ENCODE results near the gene BRI3BP.

Gene BRI3BP

DNA sequence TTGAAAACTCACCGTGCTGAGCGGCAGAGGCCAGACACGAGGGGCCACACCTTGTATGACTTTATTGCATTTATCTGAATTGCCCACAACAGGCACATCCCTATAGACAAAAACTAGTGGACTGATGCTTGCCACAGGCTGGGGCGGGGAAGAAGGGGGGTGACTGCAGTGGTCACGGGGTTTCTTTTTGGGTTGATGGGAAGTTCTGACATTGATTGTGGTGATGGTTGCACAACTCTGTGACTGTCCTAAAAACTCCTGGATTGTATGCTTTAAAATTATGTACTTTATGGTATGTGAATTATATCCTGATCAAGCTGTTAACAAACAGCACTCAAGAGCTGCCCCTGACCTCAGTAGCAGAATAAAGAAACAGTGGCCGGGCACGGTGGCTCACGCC is 30.2 kb upstream of the BRI3BP start:
- Histone ChIP-seq H3K4me3 (replicated peaks; ENCODE audit: insufficient read depth, low read length) (no peak overlapping the region), H3K27me3 (ENCODE audit: insufficient read depth, poor library complexity, severe bottlenecking) (no peaks in the 10 kb centered on the region), H3K27ac (replicated peaks) (no peak overlapping the region)
- no peak for DNase-seq (ENCODE audit: low read depth in 1 of 2, low spot score in 1 of 2)
- TF ChIP-seq POLR2AphosphoS5 (IDR thresholded peaks at IDR 0.05; ENCODE audit: low read depth) (no peak), SPI1 (IDR thresholded peaks at IDR 0.05; ENCODE audit: borderline replicate concordance, low read depth) (no peak), GABPA (IDR thresholded peaks at IDR 0.05; ENCODE audit: low read depth) (no peak)
- TF ChIP-seq, protein P1, sequence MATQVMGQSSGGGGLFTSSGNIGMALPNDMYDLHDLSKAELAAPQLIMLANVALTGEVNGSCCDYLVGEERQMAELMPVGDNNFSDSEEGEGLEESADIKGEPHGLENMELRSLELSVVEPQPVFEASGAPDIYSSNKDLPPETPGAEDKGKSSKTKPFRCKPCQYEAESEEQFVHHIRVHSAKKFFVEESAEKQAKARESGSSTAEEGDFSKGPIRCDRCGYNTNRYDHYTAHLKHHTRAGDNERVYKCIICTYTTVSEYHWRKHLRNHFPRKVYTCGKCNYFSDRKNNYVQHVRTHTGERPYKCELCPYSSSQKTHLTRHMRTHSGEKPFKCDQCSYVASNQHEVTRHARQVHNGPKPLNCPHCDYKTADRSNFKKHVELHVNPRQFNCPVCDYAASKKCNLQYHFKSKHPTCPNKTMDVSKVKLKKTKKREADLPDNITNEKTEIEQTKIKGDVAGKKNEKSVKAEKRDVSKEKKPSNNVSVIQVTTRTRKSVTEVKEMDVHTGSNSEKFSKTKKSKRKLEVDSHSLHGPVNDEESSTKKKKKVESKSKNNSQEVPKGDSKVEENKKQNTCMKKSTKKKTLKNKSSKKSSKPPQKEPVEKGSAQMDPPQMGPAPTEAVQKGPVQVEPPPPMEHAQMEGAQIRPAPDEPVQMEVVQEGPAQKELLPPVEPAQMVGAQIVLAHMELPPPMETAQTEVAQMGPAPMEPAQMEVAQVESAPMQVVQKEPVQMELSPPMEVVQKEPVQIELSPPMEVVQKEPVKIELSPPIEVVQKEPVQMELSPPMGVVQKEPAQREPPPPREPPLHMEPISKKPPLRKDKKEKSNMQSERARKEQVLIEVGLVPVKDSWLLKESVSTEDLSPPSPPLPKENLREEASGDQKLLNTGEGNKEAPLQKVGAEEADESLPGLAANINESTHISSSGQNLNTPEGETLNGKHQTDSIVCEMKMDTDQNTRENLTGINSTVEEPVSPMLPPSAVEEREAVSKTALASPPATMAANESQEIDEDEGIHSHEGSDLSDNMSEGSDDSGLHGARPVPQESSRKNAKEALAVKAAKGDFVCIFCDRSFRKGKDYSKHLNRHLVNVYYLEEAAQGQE (IDR thresholded peaks at IDR 0.05; ENCODE audit: insufficient replicate concordance, low read depth), result no peak
- TF ChIP-seq, protein P2, sequence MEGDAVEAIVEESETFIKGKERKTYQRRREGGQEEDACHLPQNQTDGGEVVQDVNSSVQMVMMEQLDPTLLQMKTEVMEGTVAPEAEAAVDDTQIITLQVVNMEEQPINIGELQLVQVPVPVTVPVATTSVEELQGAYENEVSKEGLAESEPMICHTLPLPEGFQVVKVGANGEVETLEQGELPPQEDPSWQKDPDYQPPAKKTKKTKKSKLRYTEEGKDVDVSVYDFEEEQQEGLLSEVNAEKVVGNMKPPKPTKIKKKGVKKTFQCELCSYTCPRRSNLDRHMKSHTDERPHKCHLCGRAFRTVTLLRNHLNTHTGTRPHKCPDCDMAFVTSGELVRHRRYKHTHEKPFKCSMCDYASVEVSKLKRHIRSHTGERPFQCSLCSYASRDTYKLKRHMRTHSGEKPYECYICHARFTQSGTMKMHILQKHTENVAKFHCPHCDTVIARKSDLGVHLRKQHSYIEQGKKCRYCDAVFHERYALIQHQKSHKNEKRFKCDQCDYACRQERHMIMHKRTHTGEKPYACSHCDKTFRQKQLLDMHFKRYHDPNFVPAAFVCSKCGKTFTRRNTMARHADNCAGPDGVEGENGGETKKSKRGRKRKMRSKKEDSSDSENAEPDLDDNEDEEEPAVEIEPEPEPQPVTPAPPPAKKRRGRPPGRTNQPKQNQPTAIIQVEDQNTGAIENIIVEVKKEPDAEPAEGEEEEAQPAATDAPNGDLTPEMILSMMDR (IDR thresholded peaks at IDR 0.05; ENCODE audit: insufficient read depth, low read length), result no peak

DNA sequence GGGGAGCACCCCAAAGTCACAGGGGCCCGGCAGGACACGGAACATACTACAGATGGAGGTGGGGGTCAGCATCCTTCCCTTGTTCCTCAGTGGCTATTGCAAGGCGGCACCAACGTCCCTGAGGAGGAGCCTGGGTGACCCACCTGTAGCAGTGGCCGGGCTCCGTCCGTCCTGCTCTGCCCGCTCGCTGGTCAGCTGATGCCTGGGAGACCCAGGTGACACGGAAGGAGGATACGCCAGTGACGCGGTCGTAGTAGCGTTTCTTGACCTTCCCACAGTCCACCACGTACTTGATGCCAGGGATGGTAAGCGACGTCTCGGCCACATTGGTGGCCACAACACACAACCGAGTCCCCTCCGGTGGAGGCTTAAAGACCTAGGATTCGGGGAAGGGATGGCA is 29.2 kb upstream of the BRI3BP start:
- TF ChIP-seq, protein P1 (IDR thresholded peaks at IDR 0.05; ENCODE audit: insufficient replicate concordance, low read depth), result no peak
- TF ChIP-seq, protein P2 (IDR thresholded peaks at IDR 0.05; ENCODE audit: insufficient read depth, low read length), result no peak
- no peak for TF ChIP-seq GABPA (IDR thresholded peaks at IDR 0.05; ENCODE audit: low read depth)
- no peak for TF ChIP-seq POLR2AphosphoS5 (IDR thresholded peaks at IDR 0.05; ENCODE audit: low read depth)
- no peak for TF ChIP-seq SPI1 (IDR thresholded peaks at IDR 0.05; ENCODE audit: borderline replicate concordance, low read depth)
- Histone ChIP-seq H3K27me3 (ENCODE audit: insufficient read depth, poor library complexity, severe bottlenecking) (no peaks in the 10 kb centered on the region), H3K4me3 (replicated peaks; ENCODE audit: insufficient read depth, low read length) (no peak overlapping the region), H3K27ac (replicated peaks) (no peak overlapping the region)
- DNase-seq (ENCODE audit: low read depth in 1 of 2, low spot score in 1 of 2), result no peak

DNA sequence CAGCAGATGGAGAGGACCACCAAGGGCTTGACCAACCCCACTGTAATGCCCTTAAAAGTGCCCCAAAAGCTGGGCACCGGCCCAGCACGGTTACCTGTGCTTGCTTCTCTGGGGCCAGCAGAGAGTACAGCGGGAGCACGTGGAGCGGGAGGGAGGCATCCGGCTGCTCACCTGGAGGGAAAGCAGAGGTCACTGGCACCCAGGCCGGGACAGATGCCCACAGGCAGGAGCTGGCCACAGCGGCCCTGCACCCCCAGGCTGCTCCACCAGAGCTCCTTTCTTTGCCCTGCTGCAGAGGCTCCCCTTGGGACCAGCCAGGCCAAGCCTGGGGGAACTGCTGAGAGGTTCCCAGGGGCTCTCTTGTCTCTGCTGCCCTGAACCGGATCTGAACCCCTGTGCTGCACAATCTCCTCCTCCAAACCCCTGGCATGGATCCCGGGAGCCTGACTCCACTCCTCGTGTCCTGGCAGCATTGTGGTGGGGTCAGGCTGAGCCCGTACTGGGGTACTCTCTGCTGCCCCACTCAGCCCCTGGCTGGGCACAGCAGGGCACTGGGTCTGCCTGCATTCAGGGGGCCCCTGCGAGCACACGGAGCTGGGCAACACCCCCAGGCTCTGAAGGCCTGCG is 28.5 kb upstream of the BRI3BP start:
- TF ChIP-seq, protein P2 (IDR thresholded peaks at IDR 0.05; ENCODE audit: insufficient read depth, low read length), result no peak
- TF ChIP-seq POLR2AphosphoS5 (IDR thresholded peaks at IDR 0.05; ENCODE audit: low read depth) (no peak), GABPA (IDR thresholded peaks at IDR 0.05; ENCODE audit: low read depth) (no peak), SPI1 (IDR thresholded peaks at IDR 0.05; ENCODE audit: borderline replicate concordance, low read depth) (no peak)
- TF ChIP-seq, protein P1 (IDR thresholded peaks at IDR 0.05; ENCODE audit: insufficient replicate concordance, low read depth), result no peak
- Histone ChIP-seq H3K27me3 (ENCODE audit: insufficient read depth, poor library complexity, severe bottlenecking) (no peaks in the 10 kb centered on the region), H3K27ac (replicated peaks) (no peak overlapping the region), H3K4me3 (replicated peaks; ENCODE audit: insufficient read depth, low read length) (no peak overlapping the region)
- DNase-seq (ENCODE audit: low read depth in 1 of 2, low spot score in 1 of 2), result no peak

All from HL-60 (cell line).